ENCODE measurements around the gene LIFR.

DNA sequence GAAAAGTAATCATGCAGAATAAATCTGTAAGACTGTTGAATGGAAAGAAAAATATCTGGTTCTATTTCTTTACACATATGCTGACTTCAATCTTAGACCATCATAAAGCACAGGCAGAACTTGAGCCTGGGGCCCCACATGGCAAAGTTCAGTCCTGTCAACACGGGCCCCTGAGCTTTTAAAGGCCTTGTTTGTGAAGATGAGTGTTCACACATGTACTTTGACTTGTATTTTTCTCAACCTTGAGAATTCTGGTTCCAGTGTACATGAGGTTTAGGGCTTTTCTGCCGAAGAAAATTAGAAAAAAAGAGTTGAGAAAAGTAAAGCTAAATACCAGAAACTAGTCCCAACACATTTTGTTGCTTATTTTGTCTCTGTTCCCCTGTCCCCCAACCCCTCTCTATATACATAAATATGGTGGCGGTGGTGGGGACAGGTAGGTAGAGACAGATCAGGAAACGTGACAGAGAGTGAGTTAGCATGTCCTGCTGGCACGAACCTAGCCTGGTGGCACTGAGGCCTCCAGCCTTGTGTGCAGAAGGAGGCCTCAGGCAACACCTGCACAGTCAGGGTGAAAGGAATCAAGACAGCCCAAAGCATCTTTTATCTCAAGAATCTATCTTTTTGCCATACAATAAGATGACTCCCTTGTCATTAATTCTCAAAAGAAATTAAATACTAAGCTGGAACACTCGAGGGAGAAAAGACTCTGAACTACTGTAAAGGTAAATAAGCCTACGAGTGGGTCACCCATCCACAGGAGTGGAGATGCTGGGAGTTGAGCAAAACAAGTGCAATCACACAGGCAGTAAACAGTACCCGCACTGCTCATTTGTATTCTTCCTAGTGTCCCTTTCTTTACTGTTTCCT lies 22.9 kb downstream of the LIFR start:
- TF ChIP-seq POLR2AphosphoS5 (IDR thresholded peaks at IDR 0.05; ENCODE audit: insufficient read depth, low read depth, low read length) (no peak), CTCF (IDR thresholded peaks at IDR 0.05; ENCODE audit: extremely low read depth in 1 of 2, insufficient read depth in 1 of 2, low read depth in 1 of 2, low read length in 2 of 2) (no peak), POLR2A (IDR thresholded peaks at IDR 0.05; ENCODE audit: low read depth, low read length) (no peak), MAX (IDR thresholded peaks at IDR 0.05; ENCODE audit: insufficient read depth, insufficient read length) (no peak)
